Mucosa of descending colon (tissue), 3 donors: ENCODE results near the gene ETV1. TPM values are rescaled to one million over a fixed set of nuclear protein-coding genes. Genes with fewer than 3 reads are reported as not detected.

Experiments used
- ATAC-seq: fragments of 200-7000 bp; cut with Tn5 transposase; one replicate; pipeline ENCODE4 v1.9.1; 2020; ENCODE audit warnings: mild to moderate bottlenecking, moderate library complexity
- DNase-seq, 3 donors: peaks; one replicate each; pipeline ENCODE4 v3.0.0-alpha.2; 2020
- H3K36me3 ChIP-seq: fragments of 200-600 bp; one replicate; pipeline ENCODE4 v1.8.0; 2021; ENCODE audit warnings: low read depth, mild to moderate bottlenecking
- H3K4me1 ChIP-seq: fragments of 200-600 bp; one replicate; pipeline ENCODE4 v1.8.0; 2021; ENCODE audit warnings: low read depth, mild to moderate bottlenecking
- H3K4me3 ChIP-seq: fragments of 200-600 bp; one replicate; pipeline ENCODE4 v1.8.0; 2021; ENCODE audit warnings: mild to moderate bottlenecking
- H3K9me3 ChIP-seq: fragments of 200-600 bp; one replicate; pipeline ENCODE4 v1.8.0; 2021; ENCODE audit warnings: mild to moderate bottlenecking
- CTCF ChIP-seq: fragments of 200-600 bp; IDR thresholded peaks from one replicate; pipeline ENCODE4 v1.8.0; 2022; ENCODE audit warnings: antibody characterized with exemption, mild to moderate bottlenecking
- intact Hi-C, 2 donors: fragments of 100-400 bp; cut with DNase I in 1 of 2; cut with micrococcal nuclease in 1 of 2; formaldehyde crosslinking; loops; one replicate each; pipeline versions ENCODE4 v1.11.0 to v1.11.1; 2022; cut with DNase I, micrococcal nuclease
- total RNA-seq, 3 donors: library from RNA; stranded (reverse); fragmentation: NEBNext Ultra II Directional in 2 of 3; extraction: Animal tissue kit (Norgen Biotek cat#: 25700) in 2 of 3; gene quantifications; one replicate each; pipeline versions ENCODE4 v1.2.1 to v1.2.4, GENCODE V29; 2021 to 2023
- donor health status: DM: no; HTN: no; CAD: no; lungs with moderate emphysema.
- donor health status: DM: no; HTN: no; CAD: no.
- donor health status: DM: no; HTN: yes; CAD: no.

ETV1 gene
- total RNA-seq, 3 donors from 2014 or later: 2.6 to 16.9 (median 5.9) TPM

GRCh38 chr7:13981070-13981469 is 8.4 kb downstream of the ETV1 start:
- Histone ChIP-seq H3K9me3 (no peaks in the 10 kb centered on the region), H3K4me3 (no peak overlapping the region), H3K36me3 (no peaks in the 10 kb centered on the region), H3K4me1 (peaks cover 7% of the 10 kb centered on the region)
- intact Hi-C loops: no loop called here
- no peak for TF ChIP-seq CTCF
- peak; percentile 100 for ATAC-seq
- DNase-seq: peak in 2 of 3 donors; percentile 34 to 66

GRCh38 chr7:13980474-13980873 is 9.0 kb downstream of the ETV1 start:
- ATAC-seq: no peak

GRCh38 chr7:13979671-13980435 is 9.6 kb downstream of the ETV1 start:
- Histone ChIP-seq H3K4me1 (peaks cover 7% of the 10 kb centered on the region), H3K9me3 (no peaks in the 10 kb centered on the region), H3K4me3 (no peak overlapping the region), H3K36me3 (no peaks in the 10 kb centered on the region)
- intact Hi-C loops: no loop called here
- ATAC-seq (no peak), DNase-seq (no peak)
- TF ChIP-seq CTCF: no peak

More at GRCh38 chr7:13980474-13980873, 9.0 kb downstream of the ETV1 start:
- no peak for DNase-seq
- no peak for TF ChIP-seq CTCF
- intact Hi-C loops: no loop called here
- no peaks in the 10 kb centered on the region for H3K9me3 ChIP-seq
- peaks cover 7% of the 10 kb centered on the region for H3K4me1 ChIP-seq
- H3K36me3 ChIP-seq: no peaks in the 10 kb centered on the region
- H3K4me3 ChIP-seq: no peak overlapping the region

GRCh38 chr7:13976594-13976993 is 12.9 kb downstream of the ETV1 start:
- no peak overlapping the region for H3K4me3 ChIP-seq
- TF ChIP-seq CTCF: no peak
- no peaks in the 10 kb centered on the region for H3K36me3 ChIP-seq
- peaks cover 7% of the 10 kb centered on the region for H3K4me1 ChIP-seq
- intact Hi-C loops: no loop called here
- no peak for ATAC-seq
- no peak for DNase-seq
- no peaks in the 10 kb centered on the region for H3K9me3 ChIP-seq

- no peak for TF ChIP-seq CTCF
- ATAC-seq: no peak
- Histone ChIP-seq H3K4me3 (no peak overlapping the region), H3K36me3 (no peaks in the 10 kb centered on the region), H3K9me3 (no peaks in the 10 kb centered on the region), H3K4me1 (no peaks in the 10 kb centered on the region)
- intact Hi-C loops: no loop called here
- DNase-seq: no peak
Observed at GRCh38 chr7:13965077-13965476, 24.4 kb downstream of the ETV1 start.
